Natural killer cell (primary cell): ENCODE data around the gene NOCT. TPM values are rescaled to one million over a fixed set of nuclear protein-coding genes. Genes with fewer than 3 reads are reported as not detected.
"Not testable (repeated sequence)": the region's sequence is repeated elsewhere in the genome, so short reads cannot be mapped to it uniquely, and the experiment has no call there.

ENCODE experiments used
- ATAC-seq, 3 donors: fragments of 150-1000 bp in 2 of 3; fragments of 200-7000 bp in 1 of 3; cut with Tn5 transposase; 1 replicate in 1 of 3; 2 replicates in 2 of 3; pipeline ENCODE4 v1.10.0; 2021; ENCODE audit warnings: mild to moderate bottlenecking in 2 of 3, moderate library complexity in 2 of 3
- DNase-seq, 2 donors: peaks; one replicate each; pipeline versions ENCODE4 v3.0.0 to v3.0.0-alpha.2; 2013 to 2021; ENCODE audit warnings: mixed read lengths in 1 of 2
- H3K27ac ChIP-seq: one replicate; pipeline ENCODE4 v1.5.1; 2013; ENCODE audit warnings: mild to moderate bottlenecking, low read length
- H3K27me3 ChIP-seq: one replicate; pipeline ENCODE4 v1.6.1; 2013; ENCODE audit warnings: low read length; ENCODE audit not compliant: control insufficient read depth, insufficient read depth
- H3K36me3 ChIP-seq: one replicate; pipeline ENCODE4 v1.6.1; 2013; ENCODE audit warnings: low read length; ENCODE audit not compliant: control insufficient read depth, insufficient read depth
- H3K4me1 ChIP-seq: one replicate; pipeline ENCODE4 v1.6.1; 2013; ENCODE audit warnings: low read length; ENCODE audit not compliant: control insufficient read depth, insufficient read depth
- H3K4me3 ChIP-seq: one replicate; pipeline ENCODE4 v1.5.1; 2013; ENCODE audit warnings: low read length
- H3K9me3 ChIP-seq: one replicate; pipeline ENCODE4 v1.6.1; 2013; ENCODE audit warnings: low read length; ENCODE audit not compliant: control insufficient read depth, insufficient read depth
- H3K27ac Mint-ChIP-seq, 2 donors: one replicate each; pipeline ENCODE4 v1.8.0; 2022; ENCODE audit warnings: mild to moderate bottlenecking in 2 of 2, mixed read lengths in 2 of 2, moderate library complexity in 1 of 2
- H3K27me3 Mint-ChIP-seq, 2 donors: one replicate each; pipeline ENCODE4 v1.8.0; 2022; ENCODE audit warnings: low read depth in 2 of 2, mixed read lengths in 2 of 2
- H3K36me3 Mint-ChIP-seq: one replicate; pipeline ENCODE4 v1.8.0; 2022; ENCODE audit warnings: mixed read lengths
- H3K4me1 Mint-ChIP-seq, 2 donors: one replicate each; pipeline ENCODE4 v1.8.0; 2022; ENCODE audit warnings: mixed read lengths in 2 of 2
- H3K4me3 Mint-ChIP-seq: one replicate; pipeline ENCODE4 v1.8.0; 2022; ENCODE audit warnings: mild to moderate bottlenecking, moderate library complexity, mixed read lengths
- H3K9me3 Mint-ChIP-seq, 2 donors: one replicate each; pipeline ENCODE4 v1.8.0; 2022; ENCODE audit warnings: mixed read lengths in 2 of 2
- WGBS: methylation state at CpG from one replicate; pipeline ENCODE4 v1.1.7; 2013; ENCODE audit warnings: missing lambda C conversion rate; ENCODE audit not compliant: insufficient coverage; 5-methylcytosine and 5-hydroxymethylcytosine counted together
- intact Hi-C: fragments of 100-400 bp; cut with micrococcal nuclease; formaldehyde crosslinking; loops from one replicate; pipeline ENCODE4 v1.14.2; 2022
- total RNA-seq, 4 donors: library from RNA; stranded (reverse); fragments of 120-200 nt in 1 of 4; gene quantifications; one replicate each; pipeline versions ENCODE4 v1.2.3 to v1.2.4, GENCODE V29; 2013 to 2022
- TF ChIP-seq, protein P1 (sequence below): fragments of 200-600 bp; IDR thresholded peaks from one replicate; pipeline ENCODE4 v1.8.0; 2022; ENCODE audit warnings: antibody characterized with exemption

The NOCT gene
- total RNA-seq, 3 donors from 2014 or later (not counting 1 experiment from before 2014, with no cell fraction given) = 17.6 to 28.5 (median 20.9) TPM

DNA sequence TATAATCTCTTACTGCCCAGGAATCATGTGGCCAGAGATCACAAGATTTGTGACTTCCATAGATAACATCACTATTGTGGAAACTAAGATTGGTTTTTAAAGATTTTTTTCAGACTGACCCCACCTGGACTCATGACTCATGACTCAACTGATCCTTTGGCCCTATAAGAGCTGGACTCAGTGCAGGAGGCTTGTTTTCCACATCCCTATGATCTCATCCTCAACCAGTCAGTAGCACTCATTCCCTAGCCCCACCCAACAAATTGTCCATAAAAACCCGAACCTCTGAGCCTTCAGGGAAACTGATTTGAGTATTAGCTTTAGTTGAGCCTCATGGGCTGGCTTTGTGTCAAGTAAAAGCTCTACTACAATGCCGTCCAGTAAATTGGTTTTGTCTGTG is 7.9 kb upstream of the NOCT start:
- no peaks in the 10 kb centered on the region for H3K27me3 Mint-ChIP-seq
- no peaks in the 10 kb centered on the region for H3K36me3 ChIP-seq
- 90% methylated on average over 2 of the region's 2 CpGs for WGBS
- H3K27me3 ChIP-seq = no peaks in the 10 kb centered on the region
- intact Hi-C loops = no loop called here
- no peak for ATAC-seq
- H3K4me1 ChIP-seq = no peaks in the 10 kb centered on the region
- no peak overlapping the region for H3K27ac ChIP-seq
- H3K4me3 ChIP-seq = no peak overlapping the region
- no peaks in the 10 kb centered on the region for H3K9me3 Mint-ChIP-seq
- H3K4me1 Mint-ChIP-seq = no peaks in the 10 kb centered on the region
- H3K27ac Mint-ChIP-seq = no peak overlapping the region
- DNase-seq = no peak
- no peaks in the 10 kb centered on the region for H3K36me3 Mint-ChIP-seq
- TF ChIP-seq, protein P1, sequence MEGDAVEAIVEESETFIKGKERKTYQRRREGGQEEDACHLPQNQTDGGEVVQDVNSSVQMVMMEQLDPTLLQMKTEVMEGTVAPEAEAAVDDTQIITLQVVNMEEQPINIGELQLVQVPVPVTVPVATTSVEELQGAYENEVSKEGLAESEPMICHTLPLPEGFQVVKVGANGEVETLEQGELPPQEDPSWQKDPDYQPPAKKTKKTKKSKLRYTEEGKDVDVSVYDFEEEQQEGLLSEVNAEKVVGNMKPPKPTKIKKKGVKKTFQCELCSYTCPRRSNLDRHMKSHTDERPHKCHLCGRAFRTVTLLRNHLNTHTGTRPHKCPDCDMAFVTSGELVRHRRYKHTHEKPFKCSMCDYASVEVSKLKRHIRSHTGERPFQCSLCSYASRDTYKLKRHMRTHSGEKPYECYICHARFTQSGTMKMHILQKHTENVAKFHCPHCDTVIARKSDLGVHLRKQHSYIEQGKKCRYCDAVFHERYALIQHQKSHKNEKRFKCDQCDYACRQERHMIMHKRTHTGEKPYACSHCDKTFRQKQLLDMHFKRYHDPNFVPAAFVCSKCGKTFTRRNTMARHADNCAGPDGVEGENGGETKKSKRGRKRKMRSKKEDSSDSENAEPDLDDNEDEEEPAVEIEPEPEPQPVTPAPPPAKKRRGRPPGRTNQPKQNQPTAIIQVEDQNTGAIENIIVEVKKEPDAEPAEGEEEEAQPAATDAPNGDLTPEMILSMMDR = no peak
- H3K4me3 Mint-ChIP-seq = no peak overlapping the region
- H3K9me3 ChIP-seq = no peaks in the 10 kb centered on the region

DNA sequence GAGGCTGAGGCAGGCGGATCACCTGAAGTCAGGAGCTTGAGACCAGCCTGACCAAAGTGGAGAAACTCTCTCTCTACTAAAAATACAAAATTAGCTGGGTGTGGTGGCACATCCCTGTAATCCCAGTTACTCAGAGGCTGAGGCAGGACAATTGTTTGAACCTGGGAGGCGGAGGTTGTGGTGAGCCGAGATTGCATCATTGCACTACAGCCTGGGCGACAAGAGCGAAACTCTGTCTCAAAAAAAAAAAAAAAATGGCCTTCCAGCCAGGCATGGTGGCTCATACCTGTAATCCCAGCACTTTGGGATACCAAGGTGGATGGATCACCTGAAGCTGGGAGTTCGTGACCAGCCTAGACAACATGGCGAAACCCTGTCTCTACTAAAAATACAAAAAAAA is 7.3 kb upstream of the NOCT start:
- H3K4me3 Mint-ChIP-seq, DNase-seq, H3K4me1 Mint-ChIP-seq, H3K27ac Mint-ChIP-seq, ATAC-seq, H3K9me3 Mint-ChIP-seq, H3K4me3 ChIP-seq, H3K27ac ChIP-seq, H3K27me3 Mint-ChIP-seq, H3K36me3 Mint-ChIP-seq, H3K36me3 ChIP-seq, H3K27me3 ChIP-seq, H3K9me3 ChIP-seq, intact Hi-C loops, H3K4me1 ChIP-seq: not testable (repeated sequence)
- WGBS = 90% methylated on average over 7 of the region's 7 CpGs

DNA sequence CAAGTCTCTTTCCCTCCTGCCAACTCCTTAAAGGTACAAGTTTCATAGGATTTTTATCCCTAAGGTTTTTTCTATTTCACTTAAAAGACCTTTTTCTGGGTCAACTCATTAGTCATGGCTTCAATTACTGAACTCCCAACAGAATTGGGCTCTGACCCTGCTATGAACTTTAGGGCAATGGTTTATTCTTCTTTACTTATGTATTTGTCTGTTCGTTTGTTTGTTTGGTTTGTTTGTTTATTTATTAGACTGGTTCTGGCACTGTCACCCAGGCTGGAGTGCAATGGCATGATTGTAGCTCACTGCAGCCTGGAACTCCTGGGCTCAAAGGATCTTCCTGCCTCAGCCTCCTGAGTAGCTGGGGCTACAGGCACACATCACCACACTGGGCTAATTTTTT is 5.9 kb upstream of the NOCT start:
- 40% methylated on average over 1 of the region's 1 CpG for WGBS
- no peaks in the 10 kb centered on the region for H3K27me3 ChIP-seq
- H3K36me3 ChIP-seq = no peaks in the 10 kb centered on the region
- H3K27me3 Mint-ChIP-seq = peaks cover 0 to 1% of the 10 kb centered on the region in 2 donors
- peaks cover 1% of the 10 kb centered on the region for H3K4me1 ChIP-seq
- peaks cover 2 to 3% of the 10 kb centered on the region in 2 donors for H3K4me1 Mint-ChIP-seq
- intact Hi-C loops = no loop called here
- no peak for ATAC-seq
- TF ChIP-seq, protein P1 = no peak
- no peak overlapping the region for H3K4me3 ChIP-seq
- no peaks in the 10 kb centered on the region for H3K9me3 Mint-ChIP-seq
- DNase-seq = no peak
- no peak overlapping the region for H3K27ac ChIP-seq
- no peaks in the 10 kb centered on the region for H3K36me3 Mint-ChIP-seq
- H3K4me3 Mint-ChIP-seq = no peak overlapping the region
- H3K27ac Mint-ChIP-seq = no peak overlapping the region
- no peaks in the 10 kb centered on the region for H3K9me3 ChIP-seq

DNA sequence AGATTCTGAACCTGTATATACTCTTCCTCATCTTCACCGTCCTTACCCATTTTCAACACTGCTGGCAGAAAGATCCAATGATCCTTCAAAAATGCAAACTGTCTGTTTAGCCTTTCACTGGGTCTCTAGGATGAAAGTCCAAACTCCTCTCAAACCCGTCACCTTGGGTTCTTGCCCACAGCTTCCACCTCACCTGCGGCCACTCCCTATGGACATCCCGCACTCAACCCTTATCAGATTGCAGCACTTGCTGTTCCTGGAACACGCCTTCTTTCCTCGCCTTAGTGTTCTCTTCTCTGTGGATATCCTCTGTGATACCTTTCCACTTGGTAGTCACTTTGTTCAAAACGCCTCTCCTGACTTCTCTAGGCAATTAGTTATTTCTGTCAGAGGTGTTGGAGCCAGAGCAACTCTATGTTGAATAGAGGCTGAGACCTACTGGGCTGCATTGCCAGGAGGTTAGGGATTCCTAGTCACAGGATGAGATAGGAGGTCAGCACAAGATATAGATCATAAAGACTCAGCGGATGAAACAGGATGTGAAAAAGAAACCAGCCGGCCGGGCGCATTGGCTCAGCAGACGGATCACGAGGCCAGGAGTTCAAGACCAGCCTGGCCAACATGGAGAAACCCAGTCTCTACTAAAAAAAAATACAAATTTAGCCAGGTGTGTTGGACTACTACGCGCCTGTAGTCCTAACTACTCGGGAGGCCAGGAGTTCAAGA is 4.2 kb upstream of the NOCT start:
- intact Hi-C loops = no loop called here

More for the DNA sequence above, 4.2 kb upstream of the NOCT start:
- TF ChIP-seq, protein P1 = no peak
- Histone ChIP-seq H3K4me1 (peaks cover 10% of the 10 kb centered on the region), H3K9me3 (no peaks in the 10 kb centered on the region), H3K27me3 (no peaks in the 10 kb centered on the region), H3K4me3 (no peak overlapping the region), H3K36me3 (no peaks in the 10 kb centered on the region), H3K27ac (no peak overlapping the region)
- Mint-ChIP-seq H3K27ac (no peak overlapping the region), H3K36me3 (no peaks in the 10 kb centered on the region), H3K4me1 (peaks cover 10 to 11% of the 10 kb centered on the region in 2 donors), H3K4me3 (no peak overlapping the region), H3K9me3 (no peaks in the 10 kb centered on the region), H3K27me3 (peaks cover 0 to 4% of the 10 kb centered on the region in 2 donors)
- ATAC-seq (no peak), DNase-seq (no peak)
- 84% methylated on average over 16 of the region's 16 CpGs for WGBS
